GM21717 (cell line): ENCODE results near the gene KLF15.
A peak's percentile ranks its signal among the peaks of the same experiment; 100 is the strongest.

Source experiments
- ATAC-seq: cut with Tn5 transposase; IDR thresholded peaks from one replicate; pipeline ENCODE4 v1.9.1; 2021; ENCODE audit warnings: mild to moderate bottlenecking, moderate library complexity; ENCODE audit not compliant: unreplicated experiment

The KLF15 gene

DNA sequence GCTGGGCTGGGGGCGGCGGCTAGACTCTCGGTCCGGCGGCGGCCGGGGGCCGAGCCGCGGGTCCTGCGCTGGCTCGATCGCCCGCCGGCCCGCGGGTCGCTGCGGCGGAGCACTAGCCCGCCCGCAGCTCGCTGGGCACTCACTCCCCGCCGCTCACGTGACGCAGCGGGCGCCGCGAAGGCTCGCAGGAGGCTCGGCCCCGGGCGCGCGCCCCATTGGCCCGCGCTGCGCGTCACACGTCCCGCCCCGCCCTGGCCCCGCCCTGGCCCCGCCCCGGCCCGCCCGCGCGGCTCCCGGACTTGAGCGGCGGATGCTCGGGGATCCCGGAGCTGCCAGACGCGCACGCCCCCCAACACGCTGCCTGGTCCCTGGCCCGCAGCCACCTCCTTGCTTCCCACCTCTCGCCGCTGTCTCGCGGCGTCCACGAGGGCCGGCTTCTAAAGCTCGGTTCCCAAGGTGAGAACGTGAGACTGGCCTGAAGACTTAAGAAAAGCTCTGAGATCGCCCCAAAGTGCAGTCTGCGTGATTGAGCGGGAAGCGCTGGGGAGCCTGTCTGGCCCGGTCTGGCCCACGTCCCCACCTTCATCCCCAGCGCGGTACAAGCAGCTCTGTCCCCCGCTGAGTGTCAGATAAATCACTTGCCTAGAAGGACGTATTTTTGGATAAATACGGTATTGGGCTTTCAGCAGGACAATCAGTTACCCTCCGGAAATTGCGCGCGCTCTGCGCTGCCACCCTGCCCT is at the start of gene KLF15:
KLF15 (minus strand) TSS at position 114 of the 743 bp plus-strand sequence. CDS start 4,486 bp downstream, outside the sequence.
- ATAC-seq, result peak; percentile 69

- no peak for ATAC-seq
Observed at GRCh38 chr3:126406389-126407296, 49.4 kb upstream of the KLF15 start.

- no peak for ATAC-seq
Observed at GRCh38 chr3:126402666-126403302, 45.6 kb upstream of the KLF15 start.

- ATAC-seq, result no peak
Observed at GRCh38 chr3:126402178-126402577, 45.0 kb upstream of the KLF15 start.

- ATAC-seq, result no peak
Observed at GRCh38 chr3:126401611-126402160, 44.5 kb upstream of the KLF15 start.

DNA sequence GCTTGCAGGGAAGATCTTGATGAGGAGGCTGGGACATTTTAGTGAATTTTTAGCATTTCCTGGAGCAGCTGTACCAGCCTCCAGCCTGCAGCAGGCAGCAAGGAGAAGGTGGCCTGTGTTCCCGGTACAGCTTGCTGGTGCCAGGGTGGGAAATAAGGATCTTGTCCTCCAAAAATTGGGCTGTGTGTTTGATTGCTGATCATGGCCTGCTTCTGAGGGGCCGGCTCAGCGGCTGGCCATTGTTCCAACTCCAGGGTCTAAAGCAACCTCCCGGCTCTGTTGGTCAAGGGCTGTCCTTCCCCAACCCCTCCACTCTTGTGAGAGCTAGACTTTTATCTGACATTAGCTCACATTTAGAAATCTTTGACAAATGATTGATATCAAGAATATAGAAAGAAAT is 42.5 kb upstream of the KLF15 start:
- no peak for ATAC-seq

DNA sequence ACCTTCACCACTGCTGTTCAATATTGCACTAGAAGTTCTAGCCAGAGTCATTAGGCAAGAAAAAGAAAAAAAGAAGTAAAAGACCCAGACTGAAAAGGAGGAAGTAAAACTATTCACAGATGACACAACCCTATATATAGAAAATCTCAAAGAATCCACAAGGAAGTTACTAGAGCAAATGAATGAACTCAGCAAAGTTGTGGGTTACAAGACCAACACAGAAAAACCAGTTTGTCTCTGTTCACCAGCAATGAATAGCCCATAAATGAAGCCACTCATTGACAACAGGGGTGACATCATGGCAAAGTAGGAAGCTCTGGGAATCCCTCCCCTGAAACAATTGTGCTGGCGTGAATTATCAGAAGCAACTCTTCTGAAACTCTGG is 42.1 kb upstream of the KLF15 start:
- ATAC-seq, result peak; percentile 63

GRCh38 chr3:126398423-126399350 is 41.5 kb upstream of the KLF15 start:
- ATAC-seq, result no peak

DNA sequence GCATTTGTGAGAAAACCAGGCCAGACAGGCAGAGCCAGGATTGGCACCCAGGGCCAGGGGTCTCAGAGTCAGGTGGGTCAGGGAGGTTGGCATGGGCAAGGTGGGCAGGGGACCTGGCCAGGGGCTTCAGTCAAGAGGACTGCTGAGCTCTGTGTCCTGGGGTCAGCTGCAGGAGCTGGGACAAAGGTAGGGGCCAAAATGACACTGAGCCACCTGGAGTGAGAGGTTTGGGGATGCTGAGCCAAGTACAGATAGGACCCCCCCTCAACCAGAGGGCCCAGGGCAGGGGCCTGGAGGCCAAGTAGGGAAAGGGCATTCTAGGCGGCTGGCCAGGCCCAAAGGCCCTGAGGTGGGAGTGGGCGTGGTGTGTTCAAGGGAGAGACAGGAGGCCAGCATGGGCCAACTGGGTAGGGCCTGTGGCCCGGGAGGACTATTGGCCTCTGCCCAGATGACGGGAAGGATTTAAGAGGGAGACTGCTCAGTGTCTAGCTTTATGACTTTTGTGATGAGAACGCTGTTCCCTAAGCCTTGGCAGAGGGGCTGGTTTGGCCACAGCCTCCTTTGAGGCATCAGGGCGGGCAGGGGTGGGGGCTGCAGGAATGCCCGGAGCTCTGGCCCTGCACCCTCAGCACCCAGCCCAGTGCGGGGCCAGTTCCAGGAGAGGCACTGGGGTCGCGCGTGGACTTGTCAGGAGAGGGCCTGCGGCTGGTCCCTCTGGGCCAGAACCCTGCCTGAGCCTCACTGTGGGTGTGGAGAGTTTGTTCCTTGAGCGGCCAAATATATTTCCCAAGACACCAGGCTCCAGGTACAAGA is 40.6 kb upstream of the KLF15 start:
- no peak for ATAC-seq

DNA sequence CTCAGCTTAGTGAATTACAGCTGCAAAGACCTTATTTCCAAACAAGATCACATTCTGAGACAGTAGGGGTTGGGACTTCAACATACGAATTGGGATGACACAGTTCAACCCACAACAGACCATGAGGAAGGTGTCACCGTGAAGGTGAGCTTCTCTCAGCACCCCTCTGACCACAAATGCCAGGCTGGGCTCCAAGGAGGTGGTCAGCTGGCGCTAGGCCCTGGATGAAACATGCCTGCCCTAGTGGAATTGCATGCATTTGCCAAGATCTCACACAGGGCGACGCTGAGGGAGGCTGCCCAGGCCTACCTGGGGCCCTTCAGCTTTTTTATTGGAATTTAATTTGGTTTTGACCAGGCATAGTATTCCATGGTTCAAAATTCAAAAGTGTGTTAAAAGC is 39.3 kb upstream of the KLF15 start:
- no peak for ATAC-seq

- no peak for ATAC-seq
Observed at GRCh38 chr3:126395846-126396513, 38.8 kb upstream of the KLF15 start.

DNA sequence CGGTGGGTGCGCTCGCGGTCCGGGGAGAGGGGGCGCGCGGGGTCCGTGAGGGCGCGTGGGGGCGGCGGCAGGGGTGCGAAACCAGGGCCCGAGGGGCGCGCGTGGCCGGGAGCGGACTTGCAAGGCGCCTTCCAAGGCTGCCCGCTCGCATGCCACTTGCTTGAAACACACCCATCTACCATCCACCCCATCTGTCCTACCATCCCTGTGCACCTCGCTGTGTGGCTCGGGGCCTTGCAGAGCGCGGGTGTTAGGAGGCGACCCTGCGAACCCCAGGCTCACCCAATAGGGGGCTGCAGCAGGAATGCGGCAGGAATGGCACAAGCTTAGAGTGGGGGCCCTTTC is 37.7 kb upstream of the KLF15 start:
- no peak for ATAC-seq

DNA sequence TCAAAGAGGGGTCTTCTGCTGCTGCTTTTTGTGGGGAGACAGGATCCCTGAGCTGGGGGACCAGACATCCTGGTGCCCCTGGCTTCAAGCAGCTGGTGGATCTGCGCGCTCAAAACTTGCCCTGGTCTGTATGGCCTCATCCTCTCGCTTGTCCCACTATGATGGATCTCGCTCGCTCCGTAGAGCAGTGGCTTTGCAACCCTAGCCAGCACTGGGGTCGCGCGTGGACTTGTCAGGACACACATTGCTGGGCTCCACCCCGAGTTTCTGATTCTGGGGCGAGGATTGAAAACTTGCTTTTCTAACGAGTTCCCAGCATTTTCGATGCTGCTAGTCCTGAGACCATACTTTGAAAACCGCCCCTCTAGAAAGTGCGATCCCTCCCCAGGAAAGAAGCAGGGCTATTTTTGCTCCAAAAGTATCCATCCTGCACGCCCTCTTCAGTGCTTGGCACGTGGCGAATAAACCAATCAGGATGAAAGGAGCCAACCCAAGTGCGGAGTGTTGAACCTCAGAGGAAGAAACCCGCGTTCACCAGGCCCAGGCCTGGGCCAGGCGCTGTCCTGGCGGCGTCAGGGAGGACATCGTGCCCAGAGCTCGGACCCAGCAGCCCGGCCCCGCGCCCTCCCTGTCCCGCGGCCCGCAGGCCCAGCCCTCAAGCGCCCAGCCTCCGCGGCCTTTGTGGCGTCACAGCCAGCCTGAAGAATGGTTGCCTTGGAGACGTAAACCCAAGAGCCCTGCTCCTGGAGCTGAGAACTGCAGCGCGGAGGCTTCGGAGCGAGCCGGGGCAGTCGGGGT is 37.2 kb upstream of the KLF15 start, which contains the start of gene CFAP100:
CFAP100 (plus strand) TSS at position 731 of the 798 bp plus-strand sequence. CDS start 1,092 bp downstream, outside the sequence.
- ATAC-seq, result no peak

DNA sequence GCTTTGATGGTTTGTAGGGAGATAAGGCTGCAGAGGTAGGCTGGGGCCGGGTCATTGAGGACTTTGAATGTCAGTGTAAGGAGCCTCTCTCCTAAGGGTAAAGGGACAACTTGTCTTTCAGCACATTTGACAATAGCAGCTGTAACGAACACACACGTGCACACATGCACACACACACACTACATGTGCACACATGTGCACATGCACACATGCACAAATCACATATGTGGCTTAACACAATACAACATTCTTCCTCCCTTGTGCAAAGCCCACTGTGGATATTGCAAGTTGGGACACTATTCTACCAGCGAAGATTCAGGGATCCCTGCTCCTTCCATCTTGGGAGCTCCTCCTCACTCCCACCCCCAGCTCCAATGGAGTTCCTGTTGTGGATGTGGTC is 36.4 kb upstream of the KLF15 start:
- no peak for ATAC-seq

DNA sequence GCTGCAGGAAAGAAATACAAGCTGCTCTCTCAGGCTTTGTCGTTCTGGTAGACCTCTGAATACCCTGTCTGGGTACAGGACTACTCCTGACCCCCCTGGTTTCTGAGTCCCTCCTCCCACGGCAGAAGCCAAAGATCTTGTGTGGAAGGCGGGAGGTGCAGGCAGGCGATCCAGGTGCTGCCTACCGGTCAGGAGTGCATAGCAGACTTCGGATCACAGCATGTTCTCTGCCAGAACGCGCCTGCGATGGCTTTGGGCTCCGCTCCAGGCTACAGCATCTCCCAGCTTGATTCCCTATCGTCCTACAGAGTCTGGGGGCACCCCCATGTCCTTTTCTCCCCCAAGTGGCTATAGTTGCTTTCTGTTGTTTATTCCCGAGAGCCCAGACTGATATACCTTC is 35.0 kb upstream of the KLF15 start:
- ATAC-seq, result no peak

DNA sequence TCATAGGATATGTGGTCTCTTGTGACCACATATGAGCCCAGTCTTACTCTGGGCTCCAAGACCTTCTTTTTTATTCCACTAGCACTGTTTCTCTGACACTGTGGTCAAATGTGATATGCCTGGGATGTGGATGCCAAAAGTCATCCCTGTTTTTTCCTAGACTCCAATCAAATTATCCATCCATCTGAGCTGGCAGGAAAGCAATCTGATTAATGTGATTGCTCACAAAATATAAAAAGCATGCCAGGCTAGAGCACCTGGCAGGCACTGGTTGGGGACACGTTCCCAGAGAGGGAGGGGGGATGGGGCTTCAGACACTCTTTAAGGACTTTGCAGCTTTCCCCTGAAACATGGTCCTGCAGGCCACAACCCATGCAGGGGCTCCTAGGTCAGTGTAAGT is 34.4 kb upstream of the KLF15 start:
- no peak for ATAC-seq

- ATAC-seq, result no peak
Observed at GRCh38 chr3:126390751-126391150, 33.5 kb upstream of the KLF15 start.

DNA sequence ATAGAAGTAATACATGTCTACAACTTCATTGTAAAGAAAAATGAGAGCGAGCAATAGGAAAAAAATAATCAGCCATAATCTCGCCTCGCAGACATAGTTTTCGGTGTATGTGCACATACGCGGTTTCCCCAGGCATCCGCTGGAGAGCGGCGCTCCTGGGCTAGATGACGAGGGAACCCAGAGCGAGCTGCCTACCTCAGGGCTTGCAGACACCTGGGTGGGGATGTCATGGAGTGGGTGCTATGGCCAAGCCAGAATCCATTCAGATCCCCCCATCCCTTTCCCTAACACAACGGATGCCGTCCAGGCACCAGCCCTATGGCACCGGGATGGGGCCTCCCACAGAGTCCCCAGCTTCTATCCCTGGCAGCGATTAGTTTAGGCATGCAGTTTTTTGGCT is 33.0 kb upstream of the KLF15 start:
- no peak for ATAC-seq
